Thyroid gland (tissue), 4 donors: ENCODE data around the gene TMEM97. TPM values are rescaled to one million over a fixed set of nuclear protein-coding genes. Genes with fewer than 3 reads are reported as not detected.

ENCODE experiments used
- DNase-seq, 2 donors: peaks; one replicate each; pipeline ENCODE4 v3.0.0-alpha.2; 2019
- H3K27ac ChIP-seq, 3 donors: fragments of 200-600 bp; sonication (generic); 1 replicate in 2 of 3; 2 replicates in 1 of 3; pipeline ENCODE4 v1.5.1; 2016 to 2019; ENCODE audit warnings: mild to moderate bottlenecking in 1 of 3, moderate library complexity in 1 of 3
- H3K27me3 ChIP-seq: fragments of 200-600 bp; sonication (generic); one replicate; pipeline ENCODE4 v1.5.1; 2019
- H3K36me3 ChIP-seq, 2 donors: fragments of 200-600 bp; sonication (generic); one replicate each; pipeline ENCODE4 v1.5.1; 2016 to 2019
- H3K4me1 ChIP-seq, 2 donors: fragments of 200-600 bp; sonication (generic); one replicate each; pipeline ENCODE4 v1.5.1; 2017 to 2019
- H3K4me3 ChIP-seq, 3 donors: fragments of 200-600 bp; sonication (generic); replicated peaks in 1 of 3; 1 replicate in 2 of 3; 2 replicates in 1 of 3; pipeline ENCODE4 v1.5.1; 2016; ENCODE audit warnings: mild to moderate bottlenecking in 1 of 3
- H3K9me3 ChIP-seq: fragments of 200-600 bp; sonication (generic); one replicate; pipeline ENCODE4 v1.5.1; 2017
- CTCF ChIP-seq, 6 experiments: fragments of 200-600 bp in 3 of 6; fragments of 450-650 bp in 3 of 6; sonication (generic) in 3 of 6; IDR thresholded peaks; one replicate each; pipeline ENCODE4 v1.5.1; 2016 to 2019; ENCODE audit warnings: antibody characterized with exemption in 6 of 6, mild to moderate bottlenecking in 2 of 6, inconsistent platforms in 1 of 6, moderate library complexity in 1 of 6
- POLR2A ChIP-seq, 2 donors: fragments of 450-650 bp; IDR thresholded peaks; one replicate each; pipeline ENCODE4 v1.6.1; 2017; ENCODE audit warnings: antibody characterized with exemption in 2 of 2, mild to moderate bottlenecking in 2 of 2, moderate library complexity in 1 of 2
- WGBS, 2 donors: methylation state at CpG; one replicate each; pipeline ENCODE4 v1.1.5; 2017; 5-methylcytosine and 5-hydroxymethylcytosine counted together
- intact Hi-C: fragments of 100-400 bp; cut with DNase I; formaldehyde crosslinking; loops from one replicate; pipeline ENCODE4 v1.15.1; 2023
- total RNA-seq, 4 donors: library from RNA; depleted of rRNA; stranded (reverse); fragments of >200 nt; gene quantifications; one replicate each; pipeline ENCODE4 v1.2.3, GENCODE V29; 2016

Gene TMEM97
- total RNA-seq, 4 donors from 2014 or later: 3.1 to 5.2 (median 4.5) TPM

- H3K4me1 ChIP-seq: no peaks in the 10 kb centered on the region
- intact Hi-C loops: no loop called here
- TF ChIP-seq CTCF (IDR thresholded peaks at IDR 0.05) (no peak), POLR2A (IDR thresholded peaks at IDR 0.05) (no peak)
- DNase-seq: no peak
- H3K36me3 ChIP-seq: no peaks in the 10 kb centered on the region
- no peak overlapping the region for H3K4me3 ChIP-seq
- 90 to 91% methylated on average over 3 of the region's 3 CpGs for WGBS, 2 donors
- H3K9me3 ChIP-seq: no peaks in the 10 kb centered on the region
- no peaks in the 10 kb centered on the region for H3K27me3 ChIP-seq
- no peak overlapping the region for H3K27ac ChIP-seq
Measured at GRCh38 chr17:28298449-28298848, 20.6 kb upstream of the TMEM97 start.

GRCh38 chr17:28306954-28307401 lies 12.0 kb upstream of the TMEM97 start:
- WGBS, 2 donors: 18 to 63% methylated on average over 6 to 29 of the region's 38 CpGs
- no peak for TF ChIP-seq CTCF (IDR thresholded peaks at IDR 0.05)
- H3K4me1 ChIP-seq: no peaks in the 10 kb centered on the region
- peaks cover 5% of the 10 kb centered on the region for H3K27me3 ChIP-seq
- intact Hi-C loops: no loop called here
- no peak overlapping the region for H3K4me3 ChIP-seq
- H3K27ac ChIP-seq: no peak overlapping the region
- DNase-seq: peak in 1 of 2 donors; percentile 6
- H3K36me3 ChIP-seq: no peaks in the 10 kb centered on the region
- H3K9me3 ChIP-seq: no peaks in the 10 kb centered on the region

- H3K36me3 ChIP-seq: no peaks in the 10 kb centered on the region
- H3K4me3 ChIP-seq: no peak overlapping the region
- TF ChIP-seq POLR2A (IDR thresholded peaks at IDR 0.05): no peak
- TF ChIP-seq CTCF (IDR thresholded peaks at IDR 0.05): no peak
- WGBS, 2 donors: 86 to 94% methylated on average over 2 of the region's 2 CpGs
- intact Hi-C loops: no loop called here
- peaks cover 5 to 7% of the 10 kb centered on the region in 2 donors for H3K4me1 ChIP-seq
- no peaks in the 10 kb centered on the region for H3K9me3 ChIP-seq
- no peak overlapping the region for H3K27ac ChIP-seq
- DNase-seq: no peak
- no peaks in the 10 kb centered on the region for H3K27me3 ChIP-seq
Measured at GRCh38 chr17:28313841-28314240, 5.2 kb upstream of the TMEM97 start.

GRCh38 chr17:28315846-28316705 lies 2.9 kb upstream of the TMEM97 start:
- DNase-seq: no peak
- Histone ChIP-seq H3K4me3 (no peak overlapping the region), H3K9me3 (no peaks in the 10 kb centered on the region), H3K27ac (no peak overlapping the region), H3K36me3 (no peaks in the 10 kb centered on the region), H3K4me1 (peaks cover 12 to 16% of the 10 kb centered on the region in 2 donors), H3K27me3 (no peaks in the 10 kb centered on the region)
- TF ChIP-seq CTCF (IDR thresholded peaks at IDR 0.05) (no peak), POLR2A (IDR thresholded peaks at IDR 0.05) (no peak)
- intact Hi-C loops: no loop called here
- WGBS, 2 donors: 91 to 94% methylated on average over 4 of the region's 4 CpGs
